ENCODE data around the gene KCNA5.

The KCNA5 gene

DNA sequence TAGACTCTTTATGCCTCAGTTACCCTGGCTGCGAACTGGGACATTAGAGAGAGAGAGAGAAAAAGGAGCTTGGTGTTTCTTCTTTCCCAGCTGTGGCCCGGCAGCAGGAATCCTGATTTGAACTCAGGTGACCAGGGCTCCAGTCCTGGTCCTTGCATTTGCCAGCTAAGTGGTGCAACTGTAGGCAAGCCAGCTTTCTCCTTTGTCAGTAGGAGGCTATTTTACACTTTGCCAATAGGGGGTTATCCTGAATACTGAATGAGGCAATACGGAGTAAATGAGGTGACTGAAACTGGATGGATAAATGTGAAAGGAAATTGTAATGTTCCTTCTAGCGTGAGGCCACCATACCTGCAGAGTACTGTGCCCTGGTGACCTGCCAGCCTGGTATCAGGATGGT is 27.8 kb downstream of the KCNA5 start:
- TF ChIP-seq POLR2A (IDR thresholded peaks at IDR 0.05; ENCODE audit: low read depth, low read length) (no peak), TAF1 (IDR thresholded peaks at IDR 0.05; ENCODE audit: low read depth, low read length) (no peak), PAX5 (IDR thresholded peaks at IDR 0.05; ENCODE audit: insufficient read depth, low read length, severe bottlenecking) (no peak), POLR2AphosphoS5 (IDR thresholded peaks at IDR 0.05; ENCODE audit: low read depth, low read length) (no peak), POU2F2 (IDR thresholded peaks at IDR 0.05; ENCODE audit: low read depth, low read length) (no peak), SPI1 (IDR thresholded peaks at IDR 0.05; ENCODE audit: low read depth, low read length) (no peak)
- DNase-seq (ENCODE audit: insufficient read length, low spot score), result no peak
- FAIRE-seq, result no peak

DNA sequence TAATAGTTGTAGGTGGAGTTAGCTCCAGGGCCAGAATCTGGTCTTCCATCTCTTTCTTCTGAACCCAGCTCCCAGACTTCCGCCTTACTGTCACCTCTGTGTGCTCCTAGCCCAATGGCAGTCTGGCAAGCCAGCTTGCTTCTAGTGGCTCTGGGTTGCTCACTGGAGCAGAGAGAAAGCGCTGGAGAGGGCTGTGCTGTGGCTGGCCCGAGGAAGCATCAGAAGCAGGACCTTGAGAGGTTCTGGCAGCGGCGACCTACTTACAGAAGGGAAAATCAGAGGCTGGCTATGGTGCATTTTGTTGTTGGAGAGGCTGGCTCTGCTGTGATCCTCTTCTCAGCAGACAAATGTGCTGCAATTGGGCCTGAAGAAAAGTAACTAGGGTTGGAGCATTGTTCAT is 28.6 kb downstream of the KCNA5 start:
- TF ChIP-seq PAX5 (IDR thresholded peaks at IDR 0.05; ENCODE audit: insufficient read depth, low read length, severe bottlenecking), result no peak
- no peak for TF ChIP-seq POU2F2 (IDR thresholded peaks at IDR 0.05; ENCODE audit: low read depth, low read length)
- no peak for TF ChIP-seq TAF1 (IDR thresholded peaks at IDR 0.05; ENCODE audit: low read depth, low read length)
- TF ChIP-seq POLR2A (IDR thresholded peaks at IDR 0.05; ENCODE audit: low read depth, low read length), result no peak
- TF ChIP-seq POLR2AphosphoS5 (IDR thresholded peaks at IDR 0.05; ENCODE audit: low read depth, low read length), result no peak
- no peak for TF ChIP-seq SPI1 (IDR thresholded peaks at IDR 0.05; ENCODE audit: low read depth, low read length)
- FAIRE-seq, result no peak
- no peak for DNase-seq (ENCODE audit: insufficient read length, low spot score)

DNA sequence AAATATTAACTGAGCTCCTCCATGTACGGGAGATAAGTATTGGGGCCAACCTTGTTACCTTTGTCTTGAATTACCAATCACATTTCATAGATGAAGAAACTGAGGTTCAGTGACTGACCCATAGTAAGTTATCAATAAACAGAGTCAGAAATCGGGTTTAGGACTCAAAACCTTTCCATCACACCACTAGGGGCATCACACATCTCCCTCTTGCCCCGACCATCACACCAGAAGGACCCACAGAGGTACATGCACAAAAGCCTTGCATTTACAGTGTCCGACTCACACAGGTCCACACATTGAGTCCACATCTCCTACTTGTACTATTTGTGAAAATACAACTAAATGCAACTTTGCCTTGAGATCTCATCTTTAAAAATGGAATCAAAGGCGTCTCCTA is 29.4 kb downstream of the KCNA5 start:
- FAIRE-seq (no peak), DNase-seq (ENCODE audit: insufficient read length, low spot score) (no peak)
- TF ChIP-seq PAX5 (IDR thresholded peaks at IDR 0.05; ENCODE audit: insufficient read depth, low read length, severe bottlenecking) (no peak), POU2F2 (IDR thresholded peaks at IDR 0.05; ENCODE audit: low read depth, low read length) (no peak), TAF1 (IDR thresholded peaks at IDR 0.05; ENCODE audit: low read depth, low read length) (no peak), POLR2AphosphoS5 (IDR thresholded peaks at IDR 0.05; ENCODE audit: low read depth, low read length) (no peak), SPI1 (IDR thresholded peaks at IDR 0.05; ENCODE audit: low read depth, low read length) (no peak), POLR2A (IDR thresholded peaks at IDR 0.05; ENCODE audit: low read depth, low read length) (no peak)

GRCh38 chr12:5073853-5074252 is 30.2 kb downstream of the KCNA5 start:
- FAIRE-seq (no peak), DNase-seq (ENCODE audit: insufficient read length, low spot score) (no peak)
- no peak for TF ChIP-seq POU2F2 (IDR thresholded peaks at IDR 0.05; ENCODE audit: low read depth, low read length)
- TF ChIP-seq SPI1 (IDR thresholded peaks at IDR 0.05; ENCODE audit: low read depth, low read length), result no peak
- TF ChIP-seq POLR2AphosphoS5 (IDR thresholded peaks at IDR 0.05; ENCODE audit: low read depth, low read length), result no peak
- no peak for TF ChIP-seq POLR2A (IDR thresholded peaks at IDR 0.05; ENCODE audit: low read depth, low read length)
- no peak for TF ChIP-seq TAF1 (IDR thresholded peaks at IDR 0.05; ENCODE audit: low read depth, low read length)
- no peak for TF ChIP-seq PAX5 (IDR thresholded peaks at IDR 0.05; ENCODE audit: insufficient read depth, low read length, severe bottlenecking)

GRCh38 chr12:5076761-5077160 is 33.1 kb downstream of the KCNA5 start:
- FAIRE-seq (no peak), DNase-seq (ENCODE audit: insufficient read length, low spot score) (no peak)
- no peak for TF ChIP-seq PAX5 (IDR thresholded peaks at IDR 0.05; ENCODE audit: insufficient read depth, low read length, severe bottlenecking)
- no peak for TF ChIP-seq POU2F2 (IDR thresholded peaks at IDR 0.05; ENCODE audit: low read depth, low read length)
- no peak for TF ChIP-seq SPI1 (IDR thresholded peaks at IDR 0.05; ENCODE audit: low read depth, low read length)
- no peak for TF ChIP-seq POLR2A (IDR thresholded peaks at IDR 0.05; ENCODE audit: low read depth, low read length)
- no peak for TF ChIP-seq TAF1 (IDR thresholded peaks at IDR 0.05; ENCODE audit: low read depth, low read length)
- TF ChIP-seq POLR2AphosphoS5 (IDR thresholded peaks at IDR 0.05; ENCODE audit: low read depth, low read length), result no peak

- no peak for FAIRE-seq
- TF ChIP-seq POLR2A (IDR thresholded peaks at IDR 0.05; ENCODE audit: low read depth, low read length) (no peak), POU2F2 (IDR thresholded peaks at IDR 0.05; ENCODE audit: low read depth, low read length) (no peak), TAF1 (IDR thresholded peaks at IDR 0.05; ENCODE audit: low read depth, low read length) (no peak), POLR2AphosphoS5 (IDR thresholded peaks at IDR 0.05; ENCODE audit: low read depth, low read length) (no peak), SPI1 (IDR thresholded peaks at IDR 0.05; ENCODE audit: low read depth, low read length) (no peak), PAX5 (IDR thresholded peaks at IDR 0.05; ENCODE audit: insufficient read depth, low read length, severe bottlenecking) (no peak)
- DNase-seq (ENCODE audit: insufficient read length, low spot score), result no peak
Measured at GRCh38 chr12:5078423-5078822, 34.7 kb downstream of the KCNA5 start.

DNA sequence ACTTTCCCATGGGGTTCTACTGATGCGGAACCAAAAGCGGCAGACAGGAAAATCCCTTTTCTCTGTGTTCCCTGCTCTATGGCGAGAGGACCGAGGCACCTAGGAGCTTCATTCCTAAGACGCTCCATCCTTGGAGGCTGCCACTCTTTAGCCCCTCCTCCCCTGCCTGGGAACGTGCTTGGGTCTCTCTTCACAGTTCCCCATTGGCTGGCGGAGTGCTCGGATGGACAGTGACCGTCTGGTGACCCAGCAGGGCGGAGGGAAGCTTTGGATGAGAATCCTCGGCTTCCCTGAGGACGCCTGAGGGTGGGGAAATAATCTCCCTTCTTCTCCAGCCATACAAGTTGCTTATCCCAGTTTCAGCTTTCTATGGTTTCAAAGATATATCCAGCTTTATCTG is 37.3 kb downstream of the KCNA5 start:
- no peak for DNase-seq (ENCODE audit: insufficient read length, low spot score)
- FAIRE-seq, result no peak
- no peak for TF ChIP-seq SPI1 (IDR thresholded peaks at IDR 0.05; ENCODE audit: low read depth, low read length)
- no peak for TF ChIP-seq TAF1 (IDR thresholded peaks at IDR 0.05; ENCODE audit: low read depth, low read length)
- TF ChIP-seq POLR2A (IDR thresholded peaks at IDR 0.05; ENCODE audit: low read depth, low read length), result no peak
- TF ChIP-seq PAX5 (IDR thresholded peaks at IDR 0.05; ENCODE audit: insufficient read depth, low read length, severe bottlenecking), result no peak
- TF ChIP-seq POU2F2 (IDR thresholded peaks at IDR 0.05; ENCODE audit: low read depth, low read length), result no peak
- no peak for TF ChIP-seq POLR2AphosphoS5 (IDR thresholded peaks at IDR 0.05; ENCODE audit: low read depth, low read length)

DNA sequence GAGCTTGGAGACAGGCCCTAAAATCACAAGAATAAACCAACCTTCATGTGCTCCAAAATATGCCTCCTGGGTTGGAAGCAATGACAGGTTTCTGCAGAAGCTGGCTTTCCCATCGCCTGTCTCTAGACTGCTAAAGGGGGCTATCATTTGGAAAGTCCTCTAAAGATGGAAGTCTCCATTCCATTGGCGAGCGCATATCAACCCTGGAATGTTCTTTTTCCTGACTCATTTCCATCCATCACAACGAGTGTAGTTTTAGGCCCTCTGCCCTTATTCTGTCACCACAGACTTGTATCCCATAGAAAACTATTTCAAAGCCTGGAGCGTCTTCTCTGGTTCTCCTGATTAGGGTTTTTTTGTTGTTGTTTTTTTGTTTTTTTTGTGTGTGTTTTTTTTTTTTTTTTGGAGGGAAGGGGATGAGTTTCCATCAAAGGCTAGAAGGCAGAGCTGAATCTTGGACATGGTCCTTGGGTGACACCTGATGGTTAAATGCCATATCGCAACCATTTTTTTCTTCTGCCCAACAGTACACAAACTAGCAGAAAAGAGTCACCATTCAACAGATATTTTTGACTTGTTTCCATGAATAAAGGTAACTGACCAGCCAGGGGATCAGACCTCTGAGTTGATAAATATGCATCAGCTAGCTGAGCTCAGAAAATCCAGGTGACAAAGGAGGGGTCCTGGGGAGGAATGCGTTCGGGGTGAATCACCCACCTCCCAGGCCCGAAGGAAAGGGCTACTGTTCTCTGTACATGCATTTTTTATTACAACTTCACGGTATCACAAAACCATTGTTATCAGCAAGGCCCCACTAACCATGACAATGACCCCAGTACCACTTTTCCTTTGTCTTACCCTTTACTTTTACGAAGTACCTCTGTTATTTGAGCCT is 40.5 kb downstream of the KCNA5 start:
- peak; percentile 91 for FAIRE-seq
- peak; percentile 47 for DNase-seq (ENCODE audit: insufficient read length, low spot score)
- TF ChIP-seq POLR2A (IDR thresholded peaks at IDR 0.05; ENCODE audit: low read depth, low read length), result no peak
- TF ChIP-seq POU2F2 (IDR thresholded peaks at IDR 0.05; ENCODE audit: low read depth, low read length), result no peak
- TF ChIP-seq TAF1 (IDR thresholded peaks at IDR 0.05; ENCODE audit: low read depth, low read length), result no peak
- no peak for TF ChIP-seq SPI1 (IDR thresholded peaks at IDR 0.05; ENCODE audit: low read depth, low read length)
- TF ChIP-seq PAX5 (IDR thresholded peaks at IDR 0.05; ENCODE audit: insufficient read depth, low read length, severe bottlenecking), result no peak

GRCh38 chr12:5085896-5086295 is 42.2 kb downstream of the KCNA5 start:
- DNase-seq (ENCODE audit: insufficient read length, low spot score) (no peak), FAIRE-seq (no peak)
- no peak for TF ChIP-seq POLR2AphosphoS5 (IDR thresholded peaks at IDR 0.05; ENCODE audit: low read depth, low read length)
- TF ChIP-seq SPI1 (IDR thresholded peaks at IDR 0.05; ENCODE audit: low read depth, low read length), result no peak
- TF ChIP-seq POLR2A (IDR thresholded peaks at IDR 0.05; ENCODE audit: low read depth, low read length), result no peak
- no peak for TF ChIP-seq PAX5 (IDR thresholded peaks at IDR 0.05; ENCODE audit: insufficient read depth, low read length, severe bottlenecking)
- no peak for TF ChIP-seq POU2F2 (IDR thresholded peaks at IDR 0.05; ENCODE audit: low read depth, low read length)
- no peak for TF ChIP-seq TAF1 (IDR thresholded peaks at IDR 0.05; ENCODE audit: low read depth, low read length)

Measured in GM12891 (cell line).